Type B pancreatic cell (in vitro differentiated cells): Measurements from ENCODE around the gene SLC46A2. TPM values are rescaled to one million over a fixed set of nuclear protein-coding genes. Genes with fewer than 3 reads are reported as not detected.
A peak's percentile ranks its signal among the peaks of the same experiment; 100 is the strongest.

ENCODE experiments used
- DNase-seq: peaks from one replicate; pipeline ENCODE4 v3.0.0; 2021; ENCODE audit warnings: mixed read lengths; ENCODE audit not compliant: unreplicated experiment; ENCODE audit errors: extremely low spot score
- H3K27ac Mint-ChIP-seq: 2 replicates; pipeline ENCODE4 v1.8.0; 2021; ENCODE audit warnings: mild to moderate bottlenecking, mixed read lengths
- H3K27me3 Mint-ChIP-seq: 2 replicates; pipeline ENCODE4 v1.8.0; 2021; ENCODE audit warnings: mixed read lengths
- H3K36me3 Mint-ChIP-seq: 2 replicates; pipeline ENCODE4 v1.8.0; 2021; ENCODE audit warnings: mixed read lengths
- H3K4me1 Mint-ChIP-seq: one replicate; pipeline ENCODE4 v1.8.0; 2021; ENCODE audit warnings: mixed read lengths; ENCODE audit not compliant: unreplicated experiment
- H3K4me3 Mint-ChIP-seq: 2 replicates; pipeline ENCODE4 v1.8.0; 2021; ENCODE audit warnings: mild to moderate bottlenecking, mixed read lengths
- H3K9me3 Mint-ChIP-seq: 2 replicates; pipeline ENCODE4 v1.8.0; 2021; ENCODE audit warnings: mixed read lengths
- total RNA-seq: library from RNA; stranded (reverse); gene quantifications from 2 replicates; pipeline ENCODE4 v1.2.1, GENCODE V29; 2021; ENCODE audit warnings: low replicate concordance
- TF ChIP-seq, protein P1 (sequence below): fragments of 200-600 bp; sonication (generic); conservative IDR thresholded peaks from 2 replicates; pipeline ENCODE4 v1.5.0; 2021; ENCODE audit warnings: antibody characterized with exemption, mild to moderate bottlenecking

SLC46A2 gene
- total RNA-seq, 1 donor from 2014 or later: not detected

DNA sequence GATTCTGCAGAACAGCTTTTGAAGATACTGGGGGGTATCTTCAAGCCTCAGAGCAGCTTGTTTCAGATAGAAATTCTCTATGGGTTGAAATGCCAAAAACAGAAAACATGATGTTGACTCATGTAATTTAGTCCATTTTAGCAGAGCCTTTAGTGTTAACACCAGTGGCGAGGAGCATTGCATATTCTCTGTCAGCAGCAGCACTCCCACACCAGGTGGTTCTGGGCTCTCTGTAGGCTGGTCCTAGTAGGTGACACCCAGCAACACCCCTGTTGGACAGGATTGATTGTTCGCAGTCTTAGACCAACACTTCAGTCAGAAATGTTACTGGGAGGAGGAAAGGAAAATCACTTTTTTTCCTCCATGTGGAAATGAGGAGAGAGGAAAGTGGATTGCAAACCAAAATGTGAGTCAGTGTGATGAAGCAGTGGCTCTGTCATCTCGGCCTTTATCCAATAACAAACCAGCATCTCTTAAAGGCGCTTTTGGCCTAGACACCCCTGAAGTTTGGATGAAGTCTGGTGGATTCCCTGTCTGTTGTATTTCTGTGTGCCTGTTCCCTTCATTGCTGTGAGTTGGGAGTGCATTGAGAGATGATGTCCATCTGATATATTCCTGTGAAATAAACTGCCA lies 16.8 kb downstream of the SLC46A2 start:
- no peak overlapping the region for H3K27ac Mint-ChIP-seq
- H3K27me3 Mint-ChIP-seq: no peaks in the 10 kb centered on the region
- H3K36me3 Mint-ChIP-seq: peaks cover 11% of the 10 kb centered on the region
- no peak overlapping the region for H3K4me3 Mint-ChIP-seq
- TF ChIP-seq, protein P1, sequence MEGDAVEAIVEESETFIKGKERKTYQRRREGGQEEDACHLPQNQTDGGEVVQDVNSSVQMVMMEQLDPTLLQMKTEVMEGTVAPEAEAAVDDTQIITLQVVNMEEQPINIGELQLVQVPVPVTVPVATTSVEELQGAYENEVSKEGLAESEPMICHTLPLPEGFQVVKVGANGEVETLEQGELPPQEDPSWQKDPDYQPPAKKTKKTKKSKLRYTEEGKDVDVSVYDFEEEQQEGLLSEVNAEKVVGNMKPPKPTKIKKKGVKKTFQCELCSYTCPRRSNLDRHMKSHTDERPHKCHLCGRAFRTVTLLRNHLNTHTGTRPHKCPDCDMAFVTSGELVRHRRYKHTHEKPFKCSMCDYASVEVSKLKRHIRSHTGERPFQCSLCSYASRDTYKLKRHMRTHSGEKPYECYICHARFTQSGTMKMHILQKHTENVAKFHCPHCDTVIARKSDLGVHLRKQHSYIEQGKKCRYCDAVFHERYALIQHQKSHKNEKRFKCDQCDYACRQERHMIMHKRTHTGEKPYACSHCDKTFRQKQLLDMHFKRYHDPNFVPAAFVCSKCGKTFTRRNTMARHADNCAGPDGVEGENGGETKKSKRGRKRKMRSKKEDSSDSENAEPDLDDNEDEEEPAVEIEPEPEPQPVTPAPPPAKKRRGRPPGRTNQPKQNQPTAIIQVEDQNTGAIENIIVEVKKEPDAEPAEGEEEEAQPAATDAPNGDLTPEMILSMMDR: no peak
- DNase-seq: no peak
- H3K4me1 Mint-ChIP-seq: peaks cover 14% of the 10 kb centered on the region
- H3K9me3 Mint-ChIP-seq: no peaks in the 10 kb centered on the region

DNA sequence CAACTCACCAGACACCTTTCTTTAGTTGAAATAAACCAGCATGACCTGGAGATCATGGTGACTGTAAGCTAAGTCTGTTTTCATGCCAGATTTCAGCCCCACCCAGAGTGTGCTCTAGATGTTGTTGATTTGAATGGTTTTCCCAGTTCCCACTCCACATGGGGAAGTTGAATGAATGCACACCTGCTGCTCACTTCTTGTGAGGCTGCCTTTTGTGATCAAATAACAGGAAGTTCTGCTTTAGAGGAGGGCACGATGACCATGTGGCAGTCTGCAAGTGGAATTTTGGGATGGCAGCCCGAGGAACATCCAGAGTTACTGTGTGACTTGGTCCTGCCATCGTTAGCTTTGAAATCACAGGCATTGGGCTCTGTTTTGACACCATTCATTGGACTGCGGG lies 18.7 kb downstream of the SLC46A2 start:
- H3K4me3 Mint-ChIP-seq: no peak overlapping the region
- H3K9me3 Mint-ChIP-seq: peaks cover 6% of the 10 kb centered on the region
- TF ChIP-seq, protein P1: no peak
- no peak for DNase-seq
- H3K27me3 Mint-ChIP-seq: no peaks in the 10 kb centered on the region
- H3K36me3 Mint-ChIP-seq: peaks cover 15% of the 10 kb centered on the region
- H3K4me1 Mint-ChIP-seq: peaks cover 24% of the 10 kb centered on the region
- peak overlapping the region; percentile 13 for H3K27ac Mint-ChIP-seq

DNA sequence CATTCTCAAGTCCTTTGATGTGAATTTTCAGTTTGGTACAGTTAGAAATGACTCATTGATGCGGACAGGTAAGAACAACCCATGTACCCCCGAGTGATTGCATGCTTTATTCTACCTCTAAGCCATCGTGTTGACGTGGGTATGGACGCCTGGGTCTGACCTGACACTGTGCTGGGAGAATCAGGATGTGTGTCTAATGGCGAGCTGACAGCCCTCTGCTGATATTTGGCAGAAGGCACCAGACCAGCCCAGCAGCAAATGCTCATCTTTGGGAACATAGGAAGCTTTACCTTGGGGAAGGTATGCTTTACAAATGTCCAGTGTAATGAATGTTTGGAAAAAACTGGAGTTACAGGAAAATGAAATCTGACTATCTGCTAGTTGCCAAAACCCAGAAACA lies 20.1 kb downstream of the SLC46A2 start:
- DNase-seq: no peak
- Mint-ChIP-seq H3K4me1 (peaks cover 24% of the 10 kb centered on the region), H3K27ac (no peak overlapping the region), H3K4me3 (no peak overlapping the region), H3K36me3 (peaks cover 10% of the 10 kb centered on the region), H3K9me3 (peaks cover 6% of the 10 kb centered on the region), H3K27me3 (no peaks in the 10 kb centered on the region)
- TF ChIP-seq, protein P1: no peak

DNA sequence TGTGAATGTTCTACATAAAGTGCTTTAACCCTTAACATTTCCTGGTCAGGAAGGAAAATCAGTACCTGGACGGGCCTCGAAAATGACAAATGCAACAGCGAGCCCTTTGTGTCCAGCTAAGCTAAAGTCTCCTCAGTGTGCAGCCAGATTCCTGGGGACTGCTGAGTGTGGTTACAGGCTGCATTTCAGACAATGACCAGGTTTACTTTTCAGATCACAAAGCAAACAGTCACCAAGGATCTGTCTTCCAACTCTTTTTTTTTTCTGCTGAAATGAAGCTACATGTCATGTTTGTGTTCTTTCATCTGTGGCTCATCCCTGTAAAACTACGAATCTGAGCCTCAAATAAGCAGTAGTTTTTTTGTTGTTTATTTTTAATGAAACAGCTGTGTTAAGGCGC lies 20.8 kb downstream of the SLC46A2 start:
- Mint-ChIP-seq H3K4me3 (peak overlapping the region; percentile 1), H3K4me1 (peaks cover 24% of the 10 kb centered on the region), H3K9me3 (peaks cover 6% of the 10 kb centered on the region), H3K36me3 (peaks cover 10% of the 10 kb centered on the region), H3K27me3 (no peaks in the 10 kb centered on the region), H3K27ac (peak overlapping the region; percentile 14)
- TF ChIP-seq, protein P1: no peak
- no peak for DNase-seq

DNA sequence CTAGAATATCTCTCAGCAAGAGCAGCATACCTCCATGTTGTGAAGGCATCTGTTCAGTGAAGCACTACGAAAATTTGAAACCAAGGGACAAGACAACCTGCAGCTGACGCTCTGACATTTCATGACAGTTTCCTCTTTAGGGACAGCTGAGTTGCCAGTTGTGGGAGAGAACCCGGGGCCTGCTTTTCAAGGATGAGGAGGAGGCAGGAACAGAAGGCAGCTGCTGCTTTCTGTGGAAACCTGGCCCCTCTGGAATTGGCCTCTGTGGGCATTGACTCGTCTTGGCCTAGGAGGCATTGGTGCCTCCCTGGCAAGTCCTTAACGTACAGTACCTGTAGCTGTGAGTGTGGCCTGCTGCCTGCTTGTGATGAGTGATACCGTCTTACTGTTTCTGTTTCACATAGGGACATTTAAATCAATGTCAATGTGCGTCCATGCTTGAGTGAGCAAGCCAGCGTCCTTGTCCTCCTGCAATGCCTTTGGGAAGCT lies 21.6 kb downstream of the SLC46A2 start:
- TF ChIP-seq, protein P1: no peak
- Mint-ChIP-seq H3K27ac (no peak overlapping the region), H3K4me1 (peaks cover 24% of the 10 kb centered on the region), H3K4me3 (no peak overlapping the region), H3K9me3 (peaks cover 6% of the 10 kb centered on the region), H3K27me3 (no peaks in the 10 kb centered on the region), H3K36me3 (peaks cover 10% of the 10 kb centered on the region)
- no peak for DNase-seq
